ENCODE measurements around the gene TEF.
A peak's percentile ranks its signal among the peaks of the same experiment; 100 is the strongest.
"Not testable (repeated sequence)": the region's sequence is repeated elsewhere in the genome, so short reads cannot be mapped to it uniquely, and the experiment has no call there.

Gene TEF

DNA sequence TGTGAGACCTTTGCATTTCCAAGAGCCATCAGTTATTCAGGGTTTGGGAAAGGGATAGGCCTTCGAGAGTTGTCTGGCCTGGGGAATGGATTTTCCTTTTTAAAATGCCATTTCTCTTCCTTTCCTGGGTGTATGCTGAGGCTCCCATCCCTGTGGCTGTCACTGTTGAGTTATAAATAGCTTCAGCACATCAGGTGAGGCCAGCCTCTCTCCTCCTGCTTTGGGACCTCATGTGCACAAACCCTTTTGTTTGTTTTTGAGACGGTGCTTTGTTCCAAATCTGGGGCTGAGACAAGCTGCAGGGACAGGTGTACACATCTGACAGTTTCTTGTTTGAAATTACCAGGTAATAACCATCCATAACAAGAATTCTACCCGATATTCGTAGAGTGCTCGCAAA, 1.3 kb downstream of the TEF start:
- DNase-seq = no peak

DNA sequence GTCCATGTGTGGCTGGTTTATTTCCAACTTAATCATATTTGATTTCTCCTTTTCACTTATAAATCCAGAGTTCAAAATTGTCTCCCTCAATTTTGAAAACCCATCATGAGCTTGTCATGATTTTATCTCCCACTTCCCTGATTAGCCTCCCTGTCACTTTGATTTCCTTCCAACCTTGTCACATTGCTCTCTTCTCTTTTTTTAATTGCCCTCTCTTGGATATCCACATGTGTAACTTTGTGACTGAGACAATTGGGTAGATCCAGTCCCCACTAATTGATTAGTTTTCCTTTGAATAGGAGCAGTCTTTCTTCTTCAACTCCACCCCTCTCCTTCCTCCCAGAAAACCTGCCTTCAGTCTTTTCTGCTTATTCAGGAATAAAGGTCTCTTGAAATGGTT, 2.4 kb downstream of the TEF start:
- DNase-seq = no peak

DNA sequence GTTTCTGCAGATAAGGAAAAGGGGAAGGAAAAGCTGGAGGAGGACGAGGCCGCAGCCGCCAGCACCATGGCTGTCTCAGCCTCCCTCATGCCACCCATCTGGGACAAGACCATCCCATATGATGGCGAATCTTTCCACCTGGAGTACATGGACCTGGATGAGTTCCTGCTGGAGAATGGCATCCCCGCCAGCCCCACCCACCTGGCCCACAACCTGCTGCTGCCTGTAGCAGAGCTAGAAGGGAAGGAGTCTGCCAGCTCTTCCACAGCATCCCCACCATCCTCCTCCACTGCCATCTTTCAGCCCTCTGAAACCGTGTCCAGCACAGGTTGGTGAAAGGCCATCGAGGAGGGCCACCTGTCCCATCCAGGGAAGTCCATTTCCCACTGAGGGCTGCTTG, 5.6 kb downstream of the TEF start:
- DNase-seq = no peak

DNA sequence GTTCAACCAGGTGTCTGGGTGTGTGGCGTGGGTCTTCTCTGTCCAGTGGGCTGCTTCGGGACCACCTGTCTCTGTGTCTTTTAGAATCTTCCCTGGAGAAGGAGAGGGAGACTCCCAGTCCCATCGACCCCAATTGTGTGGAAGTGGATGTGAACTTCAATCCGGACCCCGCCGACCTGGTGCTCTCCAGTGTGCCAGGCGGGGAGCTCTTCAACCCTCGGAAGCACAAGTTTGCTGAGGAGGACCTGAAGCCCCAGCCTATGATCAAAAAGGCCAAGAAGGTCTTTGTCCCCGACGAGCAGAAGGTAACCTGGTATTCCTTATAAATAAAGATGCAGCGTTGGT, 12.2 kb downstream of the TEF start:
- DNase-seq = no peak

- no peak for DNase-seq
These were observed 13.9 kb downstream of the TEF start for GRCh38 chr22:41395531-41396240.

GRCh38 chr22:41397143-41397811, 15.5 kb downstream of the TEF start:
- no peak for DNase-seq

GRCh38 chr22:41398921-41399320, 17.2 kb downstream of the TEF start:
- no peak for DNase-seq

DNA sequence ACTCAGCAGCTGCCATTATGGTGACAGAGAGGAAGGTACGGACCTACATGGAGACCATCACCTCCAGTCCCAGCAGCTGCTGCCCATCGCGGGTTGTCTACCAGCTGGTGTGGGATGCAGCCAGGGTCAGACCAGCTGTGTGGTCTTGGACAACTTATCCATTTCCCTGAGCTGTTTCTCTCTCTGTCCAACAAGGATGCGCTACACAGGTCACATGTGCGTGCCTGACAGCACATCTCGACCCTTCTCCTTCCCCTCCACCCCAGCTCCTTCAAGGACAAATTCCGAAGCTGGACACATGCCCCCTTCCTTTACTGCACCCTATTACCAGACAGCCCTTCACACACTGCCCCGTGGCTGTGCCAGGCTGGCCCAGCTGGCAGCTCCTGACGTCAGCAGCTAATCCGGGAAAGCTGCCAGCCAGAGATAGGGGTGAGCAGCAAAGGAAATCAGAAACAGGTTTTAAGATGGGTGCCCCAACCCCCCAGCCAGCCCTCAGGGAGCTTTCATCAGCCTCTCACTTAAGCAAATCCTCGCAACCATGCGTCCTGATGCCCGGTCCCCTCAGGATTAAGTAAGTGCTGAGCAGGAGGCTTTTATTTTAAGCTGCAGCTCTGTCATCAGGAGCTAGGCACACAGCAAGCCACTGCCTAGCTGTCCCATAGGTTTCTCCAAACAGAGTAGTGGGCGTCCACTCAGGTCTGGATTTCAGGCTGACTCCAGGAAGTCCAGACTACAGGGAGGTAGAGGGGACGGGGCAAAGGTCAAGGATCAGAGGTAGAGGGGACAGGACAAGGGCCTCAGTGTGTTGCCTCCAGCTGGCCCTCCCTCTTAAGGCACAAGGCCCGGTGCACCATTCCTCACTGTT, 20.3 kb downstream of the TEF start:
- DNase-seq = no peak

- not testable (repeated sequence) for DNase-seq
These were observed 21.1 kb downstream of the TEF start for GRCh38 chr22:41402851-41403250.

- DNase-seq = peak; percentile 57
These were observed 22.0 kb downstream of the TEF start for GRCh38 chr22:41403532-41404318.

DNA sequence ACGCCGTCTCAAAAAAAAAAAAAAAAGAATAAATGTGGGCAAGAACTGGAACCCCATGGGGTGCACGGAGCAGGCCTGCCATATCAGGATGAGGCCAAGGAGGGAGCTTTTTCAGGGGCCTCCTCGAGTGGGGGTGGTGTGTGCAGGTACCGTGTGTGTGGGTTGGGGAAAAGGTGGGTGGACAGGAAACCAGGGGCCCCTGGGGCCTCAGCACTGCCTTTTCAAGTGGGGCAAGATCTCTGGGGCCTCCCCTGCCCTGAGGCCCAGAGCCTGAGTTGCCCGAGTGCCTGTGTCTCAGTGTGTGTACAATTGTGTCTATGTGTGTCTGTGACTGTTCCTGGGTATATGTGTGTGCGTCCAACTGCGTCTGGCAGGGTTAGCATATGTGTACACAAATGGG, 23.8 kb downstream of the TEF start:
- no peak for DNase-seq

DNA sequence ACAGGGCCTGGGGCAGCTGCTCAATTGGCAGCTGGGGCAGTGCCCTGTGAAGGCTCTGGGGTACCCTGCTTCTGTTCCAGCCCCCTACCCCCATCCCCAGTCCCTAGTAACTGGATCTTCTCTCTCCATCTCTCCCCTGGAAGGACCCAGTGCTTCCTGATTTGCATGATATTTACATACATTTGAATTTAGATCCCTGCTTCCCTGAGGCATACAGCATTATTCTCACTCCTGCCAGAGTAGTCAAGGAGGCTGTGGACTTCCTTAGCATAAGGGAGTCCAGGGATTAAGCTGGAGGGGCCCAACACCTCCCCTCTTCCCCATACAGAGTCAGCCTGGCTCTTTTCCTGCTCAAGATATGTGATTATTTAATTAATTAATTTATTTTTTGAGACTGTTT, 24.7 kb downstream of the TEF start:
- DNase-seq = no peak

GRCh38 chr22:41407433-41407832, 25.7 kb downstream of the TEF start:
- DNase-seq = no peak

- no peak for DNase-seq
These were observed 26.9 kb downstream of the TEF start for GRCh38 chr22:41408665-41409064.

DNA sequence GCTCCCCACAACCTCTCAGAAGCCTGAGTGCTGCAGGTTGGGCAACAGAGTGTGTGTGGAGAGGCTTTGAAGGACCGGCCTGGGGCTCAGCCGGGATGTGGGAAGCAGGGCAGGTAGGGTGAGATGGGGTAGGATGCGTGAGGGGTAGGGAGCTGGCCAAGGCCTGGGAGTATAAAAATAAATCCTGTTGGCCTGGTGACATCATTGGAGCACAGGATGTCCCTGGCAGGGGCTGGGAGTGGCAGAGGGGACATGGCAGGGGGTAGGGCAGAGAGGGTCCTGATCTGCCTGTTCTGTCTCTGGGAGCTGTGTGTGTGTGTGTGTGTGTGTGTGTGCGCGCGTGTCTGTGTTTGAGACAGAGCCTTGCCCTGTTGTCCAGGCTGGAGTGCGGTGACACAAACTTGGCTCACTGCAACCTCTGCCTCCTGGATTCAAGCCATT, 28.6 kb downstream of the TEF start:
- no peak for DNase-seq

DNA sequence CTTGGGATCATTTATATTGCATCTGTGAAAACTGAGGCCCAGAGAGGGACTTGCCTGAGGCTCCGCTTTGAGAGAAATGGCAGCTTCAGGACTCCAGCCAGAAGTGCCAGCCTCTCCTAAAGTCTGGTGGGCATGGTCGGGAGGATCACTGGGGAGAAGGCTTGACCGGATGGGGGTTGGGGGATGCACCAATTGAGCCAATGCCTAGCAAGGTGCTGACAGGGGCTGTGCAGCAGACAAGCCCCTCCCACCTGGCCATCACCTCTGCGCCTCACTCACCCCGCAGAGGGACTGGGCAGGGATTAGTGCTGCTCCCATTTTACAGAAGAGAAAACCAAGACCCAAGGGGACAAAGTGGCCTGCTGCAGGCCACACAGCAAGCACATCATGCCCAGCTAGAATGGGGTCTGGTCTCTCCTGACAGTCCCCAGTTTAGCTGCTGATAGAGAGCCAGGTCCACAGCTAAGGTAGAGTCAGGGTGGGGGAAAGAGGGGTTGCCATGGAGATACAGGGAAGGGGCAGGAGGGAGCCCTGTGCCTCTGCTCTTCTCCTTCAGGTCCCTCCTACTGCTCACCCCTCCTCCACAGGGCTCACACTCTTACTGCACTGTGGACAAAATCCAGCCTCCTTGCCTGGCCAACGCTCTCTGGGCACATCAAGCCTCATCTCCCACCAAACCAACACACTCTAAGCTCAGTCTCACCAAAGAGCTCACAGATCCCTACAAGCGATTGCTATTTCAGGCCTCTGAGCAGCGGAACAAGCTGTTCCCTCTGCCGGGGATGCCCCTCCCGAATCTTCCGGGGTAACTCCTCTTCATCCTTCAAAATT, 29.5 kb downstream of the TEF start:
- no peak for DNase-seq

DNA sequence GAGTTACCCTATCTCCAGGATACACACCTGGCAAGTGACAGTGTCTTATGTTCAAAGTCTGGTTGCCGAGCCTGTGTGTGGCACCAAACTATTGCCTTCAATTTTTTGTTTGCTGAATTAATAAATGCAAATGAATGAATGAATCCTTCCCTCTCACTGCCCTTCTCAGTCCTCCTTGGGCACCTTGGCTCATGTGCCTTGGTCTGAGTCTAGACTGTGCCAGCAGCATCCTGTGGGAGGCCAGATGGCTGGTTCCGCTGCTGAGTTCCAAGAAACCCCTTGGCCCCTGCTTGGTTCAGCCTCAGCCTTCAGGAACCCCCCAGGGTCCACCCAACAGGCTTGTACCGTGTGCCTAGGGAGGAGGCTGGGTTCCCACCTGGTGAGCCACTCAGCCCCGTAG, 33.8 kb downstream of the TEF start:
- DNase-seq = no peak

GRCh38 chr22:41417622-41418390, 36.1 kb downstream of the TEF start:
- DNase-seq = no peak

GRCh38 chr22:41418717-41419116, 37.0 kb downstream of the TEF start:
- no peak for DNase-seq

- no peak for DNase-seq
These were observed 44.1 kb downstream of the TEF start for GRCh38 chr22:41425660-41426365.

Data from NCI-H510A (cell line).